HG03175 (cell line): Measurements from ENCODE around the gene RILPL1.
"Not testable (repeated sequence)": the region's sequence is repeated elsewhere in the genome, so short reads cannot be mapped to it uniquely, and the experiment has no call there.

Source experiments
- ATAC-seq: cut with Tn5 transposase; IDR thresholded peaks from one replicate; pipeline ENCODE4 v1.9.1; 2021; ENCODE audit warnings: mild to moderate bottlenecking, moderate library complexity; ENCODE audit not compliant: unreplicated experiment

The RILPL1 gene

DNA sequence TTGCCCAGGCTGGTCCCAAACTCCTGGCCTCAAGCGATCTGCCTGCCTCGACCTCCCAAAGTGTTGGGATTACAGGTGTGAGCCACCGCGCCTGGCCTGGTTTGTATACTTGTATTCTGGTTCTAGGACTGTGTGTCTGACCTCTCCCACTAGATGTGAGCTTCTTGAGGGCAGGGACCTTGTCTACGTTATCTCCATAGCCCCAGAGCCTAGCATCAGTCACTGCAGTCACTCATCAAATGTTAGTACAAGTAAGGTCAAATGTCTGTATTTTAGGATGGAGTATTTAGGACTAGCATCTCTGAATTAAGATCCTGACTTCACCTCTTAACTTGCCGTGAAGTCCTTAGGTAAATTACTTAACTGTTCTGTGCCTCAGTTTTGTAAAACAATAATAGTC is 99.9 kb downstream of the RILPL1 start:
- ATAC-seq, result no peak

DNA sequence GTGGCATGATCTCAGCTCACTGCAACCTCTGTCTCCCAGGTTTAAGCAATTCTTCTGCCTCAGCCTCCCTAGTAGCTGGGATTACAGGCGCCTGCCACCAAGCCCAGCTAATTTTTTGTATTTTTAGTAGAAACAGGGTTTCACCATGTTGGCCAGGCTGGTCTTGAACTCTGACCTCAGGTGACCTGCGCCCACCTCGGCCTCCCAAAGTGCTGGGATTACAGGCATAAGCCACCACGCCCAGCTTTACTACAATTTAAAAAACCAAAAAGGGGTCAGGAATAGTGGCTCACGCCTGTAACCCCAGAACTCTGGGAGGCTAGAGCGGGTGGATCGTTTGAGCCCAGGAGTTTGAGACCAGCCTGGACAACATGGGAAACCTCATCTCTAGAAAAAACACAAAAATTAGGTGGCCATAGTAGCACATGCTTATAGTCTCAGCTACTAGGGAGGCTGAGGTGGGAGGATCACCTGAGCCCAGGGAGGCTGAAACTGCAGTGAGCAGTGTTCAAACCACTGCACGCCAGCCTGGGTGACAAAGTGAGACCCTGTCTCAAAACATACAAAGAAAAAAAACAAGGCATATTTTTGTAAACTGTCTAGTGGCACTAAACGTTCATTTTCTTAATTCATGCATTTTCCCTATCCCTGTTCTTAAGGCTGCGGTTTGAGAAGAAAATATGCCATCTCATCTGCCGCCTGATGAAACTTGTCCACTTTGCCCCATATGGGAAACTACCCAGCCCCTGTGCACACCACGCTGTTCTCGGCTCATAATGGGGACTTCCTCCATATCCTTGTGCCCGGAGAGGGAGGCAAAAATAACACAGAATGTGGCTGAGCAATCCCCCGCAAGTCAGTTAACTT is 101.3 kb downstream of the RILPL1 start:
- ATAC-seq, result not testable (repeated sequence)

DNA sequence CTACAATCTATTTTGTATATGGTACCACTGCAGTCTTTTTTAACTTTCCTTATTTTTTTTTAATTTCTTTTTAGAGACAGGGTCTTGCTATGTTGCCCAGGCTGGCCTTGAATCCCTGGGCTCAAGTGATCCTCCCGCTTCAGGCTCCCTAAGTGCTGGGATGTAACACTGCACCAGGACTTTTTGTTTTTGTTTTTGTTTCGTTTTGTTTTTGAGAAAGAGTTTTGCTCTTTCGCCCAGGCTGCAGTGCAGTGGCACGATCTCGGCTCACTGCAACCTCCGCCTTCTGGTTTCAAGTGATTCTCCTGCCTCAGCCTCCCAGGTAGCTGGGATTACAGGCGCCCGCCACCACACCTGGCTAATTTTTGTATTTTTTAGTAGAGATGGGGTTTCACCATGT is 104.4 kb downstream of the RILPL1 start:
- ATAC-seq, result not testable (repeated sequence)

DNA sequence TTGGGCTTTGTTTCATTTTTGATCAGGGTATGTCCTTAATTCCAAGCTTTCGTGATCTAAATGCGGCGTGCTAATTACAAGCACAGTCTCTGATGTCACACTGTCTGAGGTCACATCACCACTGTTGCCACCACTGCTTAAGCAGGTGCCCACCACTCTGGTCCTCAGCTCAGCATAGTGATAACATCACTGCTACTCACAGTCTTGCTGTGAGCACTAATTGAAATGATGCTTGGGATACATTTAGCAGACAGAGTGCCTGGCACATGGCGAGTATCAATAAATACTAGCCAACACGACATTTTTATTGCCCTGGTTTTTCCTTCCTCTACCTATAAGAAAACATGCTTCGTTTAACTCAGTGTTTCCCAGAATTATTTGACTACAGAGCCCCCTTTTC is 104.9 kb downstream of the RILPL1 start:
- no peak for ATAC-seq

DNA sequence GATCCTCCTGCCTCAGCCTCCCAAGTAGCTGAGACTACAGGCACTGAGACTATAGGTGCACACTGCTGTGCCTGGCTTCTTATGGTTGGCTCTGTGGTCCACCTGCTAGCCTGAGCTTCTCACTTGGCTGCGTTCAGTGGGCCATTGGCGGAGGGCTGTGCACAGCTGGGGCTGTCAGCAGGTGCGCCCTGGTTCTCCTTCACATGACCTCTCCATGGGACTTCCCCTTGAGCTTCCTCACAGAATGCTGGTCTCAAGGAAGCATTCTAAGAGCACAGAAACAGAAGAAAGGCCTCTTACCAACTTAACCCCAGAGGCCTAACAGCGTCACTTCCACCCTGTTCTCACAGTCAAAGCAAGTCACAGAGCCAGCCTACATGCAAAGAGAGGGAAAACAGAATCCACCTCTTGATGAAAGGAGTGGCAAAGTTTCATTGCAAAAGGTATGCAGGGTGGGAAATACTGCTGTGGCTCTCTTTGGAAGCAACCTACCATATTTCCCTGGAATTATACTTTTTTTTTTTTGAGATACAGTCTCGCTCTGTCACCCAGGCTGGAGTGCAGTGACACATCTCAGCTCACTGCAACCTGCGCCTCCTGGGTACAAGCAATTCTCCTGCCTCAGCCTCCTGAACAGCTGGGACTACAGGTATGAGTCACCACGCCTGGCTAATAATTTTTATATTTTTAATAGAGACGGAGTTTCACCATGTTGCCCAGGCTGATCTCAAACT is 106.3 kb downstream of the RILPL1 start:
- ATAC-seq, result peak; percentile 92

DNA sequence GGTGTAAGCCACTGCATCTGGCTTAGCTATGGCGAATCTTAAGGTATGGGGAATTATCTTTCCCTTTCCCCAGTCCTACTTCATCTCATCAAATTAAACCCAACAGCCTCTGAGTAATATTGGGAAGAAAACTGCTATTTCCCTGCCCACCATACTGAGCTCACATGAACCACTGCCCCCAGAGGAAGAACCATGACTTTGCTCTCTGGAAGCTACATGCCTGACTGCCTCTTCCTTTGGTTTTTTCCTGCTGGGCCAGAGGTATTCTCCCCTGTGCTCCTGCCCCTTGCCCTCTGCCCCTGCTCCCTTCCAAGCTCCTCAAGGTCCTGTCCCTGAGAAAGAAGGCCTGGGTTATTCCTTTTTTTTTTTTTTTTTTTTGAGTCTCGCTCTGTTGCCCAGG is 112.2 kb downstream of the RILPL1 start:
- no peak for ATAC-seq
